ENCODE measurements around the gene ZBTB20.

The ZBTB20 gene

GRCh38 chr3:114496466-114496865 is 650.6 kb downstream of the ZBTB20 start:
- no peak overlapping the region for H3K4me3 ChIP-seq (ENCODE audit: low read length)
- no peak for TF ChIP-seq ZNF274 (IDR thresholded peaks at IDR 0.05; ENCODE audit: low read depth, low read length)

DNA sequence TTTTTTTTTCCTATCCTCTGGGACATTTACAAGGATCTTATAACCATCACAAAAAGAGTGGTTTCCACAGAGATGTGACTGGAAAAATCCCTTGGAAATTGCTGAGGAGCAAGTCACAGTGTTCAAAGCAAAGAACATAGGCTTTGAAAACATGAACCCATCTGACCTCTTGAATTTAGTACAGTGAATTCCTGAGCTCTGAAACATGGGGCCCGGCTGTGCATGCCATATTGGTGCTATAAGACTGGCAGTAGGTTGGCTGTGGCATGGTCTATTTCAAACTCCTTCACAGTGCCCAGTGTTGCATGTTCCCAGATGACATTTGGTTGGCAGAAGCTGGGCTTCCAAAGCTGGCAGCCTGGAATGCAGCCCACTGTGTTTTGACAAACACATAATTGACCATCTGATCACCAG is 651.1 kb downstream of the ZBTB20 start:
- no peak overlapping the region for H3K4me3 ChIP-seq (ENCODE audit: low read length)
- TF ChIP-seq ZNF274 (IDR thresholded peaks at IDR 0.05; ENCODE audit: low read depth, low read length) = no peak

GRCh38 chr3:114494498-114494897 is 652.6 kb downstream of the ZBTB20 start:
- TF ChIP-seq ZNF274 (IDR thresholded peaks at IDR 0.05; ENCODE audit: low read depth, low read length) = no peak
- no peak overlapping the region for H3K4me3 ChIP-seq (ENCODE audit: low read length)

DNA sequence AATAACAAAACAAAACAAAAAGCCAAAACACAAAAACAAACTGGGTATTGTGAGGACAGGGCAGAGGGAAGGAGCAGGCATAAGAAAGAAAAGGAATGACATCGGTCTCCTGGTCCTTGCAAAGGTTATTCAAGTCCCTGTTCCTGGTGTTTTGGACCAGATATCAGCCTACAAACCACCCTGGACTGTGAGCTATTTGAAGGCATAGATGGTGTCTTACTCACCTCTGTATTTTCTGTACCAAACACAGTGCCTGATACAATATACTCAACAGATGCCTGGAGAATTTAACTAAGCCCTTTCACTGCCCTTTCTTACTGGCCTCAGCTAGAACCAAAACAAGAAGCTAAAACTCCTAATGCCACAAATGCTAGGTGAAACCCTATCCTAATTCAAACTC is 656.3 kb downstream of the ZBTB20 start:
- TF ChIP-seq ZNF274 (IDR thresholded peaks at IDR 0.05; ENCODE audit: low read depth, low read length) = no peak
- no peak overlapping the region for H3K4me3 ChIP-seq (ENCODE audit: low read length)

GRCh38 chr3:114487502-114487901 is 659.6 kb downstream of the ZBTB20 start:
- no peak for TF ChIP-seq ZNF274 (IDR thresholded peaks at IDR 0.05; ENCODE audit: low read depth, low read length)
- H3K4me3 ChIP-seq (ENCODE audit: low read length) = no peak overlapping the region

DNA sequence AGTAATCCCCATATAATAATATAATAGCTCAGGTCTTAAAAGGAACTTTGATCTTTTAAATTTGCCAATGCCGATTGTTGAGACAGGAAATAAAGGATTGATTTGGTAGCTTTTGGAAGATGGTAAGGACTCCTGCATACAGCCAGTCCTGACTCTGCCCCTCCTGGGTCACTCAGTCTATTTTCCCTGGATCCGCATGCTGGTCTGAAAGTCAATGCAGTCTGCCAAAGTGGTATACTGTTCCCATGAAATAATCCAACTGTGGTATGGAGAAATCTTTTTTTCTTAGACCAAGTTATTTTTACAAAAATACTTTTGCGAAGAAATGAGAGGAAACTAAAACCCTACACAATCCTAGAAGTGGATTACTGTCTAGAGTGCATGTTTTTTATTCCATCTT is 662.2 kb downstream of the ZBTB20 start:
- no peak overlapping the region for H3K4me3 ChIP-seq (ENCODE audit: low read length)
- no peak for TF ChIP-seq ZNF274 (IDR thresholded peaks at IDR 0.05; ENCODE audit: low read depth, low read length)

- no peak overlapping the region for H3K4me3 ChIP-seq (ENCODE audit: low read length)
- TF ChIP-seq ZNF274 (IDR thresholded peaks at IDR 0.05; ENCODE audit: low read depth, low read length) = no peak
Observed at GRCh38 chr3:114481113-114481512, 666.0 kb downstream of the ZBTB20 start.

GRCh38 chr3:114480442-114480841 is 666.6 kb downstream of the ZBTB20 start:
- H3K4me3 ChIP-seq (ENCODE audit: low read length) = no peak overlapping the region
- TF ChIP-seq ZNF274 (IDR thresholded peaks at IDR 0.05; ENCODE audit: low read depth, low read length) = no peak

- no peak for TF ChIP-seq ZNF274 (IDR thresholded peaks at IDR 0.05; ENCODE audit: low read depth, low read length)
- H3K4me3 ChIP-seq (ENCODE audit: low read length) = no peak overlapping the region
Observed at GRCh38 chr3:114478801-114479200, 668.3 kb downstream of the ZBTB20 start.

GRCh38 chr3:114476511-114476910 is 670.6 kb downstream of the ZBTB20 start:
- no peak overlapping the region for H3K4me3 ChIP-seq (ENCODE audit: low read length)
- TF ChIP-seq ZNF274 (IDR thresholded peaks at IDR 0.05; ENCODE audit: low read depth, low read length) = no peak

DNA sequence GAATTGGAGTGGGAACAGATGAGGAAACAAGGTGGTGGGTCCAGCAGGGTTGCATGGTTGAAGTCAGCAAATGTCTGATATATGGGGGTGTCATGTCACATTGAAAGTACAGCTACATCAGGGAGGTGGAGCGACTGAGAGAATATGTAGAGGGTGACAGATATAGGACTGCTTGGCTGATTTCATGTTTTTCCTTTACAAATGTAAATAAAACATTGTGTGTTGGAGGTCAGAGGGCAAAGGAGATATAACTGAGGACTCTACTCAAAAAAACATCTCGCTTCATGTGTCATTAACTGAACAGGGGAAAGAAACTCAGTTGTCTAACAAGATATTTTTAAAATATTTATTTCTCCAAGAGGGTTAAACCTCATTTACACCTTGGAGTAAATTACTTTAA is 675.6 kb downstream of the ZBTB20 start:
- no peak for TF ChIP-seq ZNF274 (IDR thresholded peaks at IDR 0.05; ENCODE audit: low read depth, low read length)

GRCh38 chr3:114469070-114469469 is 678.0 kb downstream of the ZBTB20 start:
- no peak overlapping the region for H3K4me3 ChIP-seq (ENCODE audit: low read length)
- no peak for TF ChIP-seq ZNF274 (IDR thresholded peaks at IDR 0.05; ENCODE audit: low read depth, low read length)

More for the DNA sequence above, 675.6 kb downstream of the ZBTB20 start:
- H3K4me3 ChIP-seq (ENCODE audit: low read length) = no peak overlapping the region

GRCh38 chr3:114466816-114467215 is 680.3 kb downstream of the ZBTB20 start:
- TF ChIP-seq ZNF274 (IDR thresholded peaks at IDR 0.05; ENCODE audit: low read depth, low read length) = no peak
- H3K4me3 ChIP-seq (ENCODE audit: low read length) = no peak overlapping the region

- TF ChIP-seq ZNF274 (IDR thresholded peaks at IDR 0.05; ENCODE audit: low read depth, low read length) = no peak
- no peak overlapping the region for H3K4me3 ChIP-seq (ENCODE audit: low read length)
Observed at GRCh38 chr3:114466251-114466650, 680.8 kb downstream of the ZBTB20 start.

- TF ChIP-seq ZNF274 (IDR thresholded peaks at IDR 0.05; ENCODE audit: low read depth, low read length) = no peak
- no peak overlapping the region for H3K4me3 ChIP-seq (ENCODE audit: low read length)
Observed at GRCh38 chr3:114464548-114464947, 682.5 kb downstream of the ZBTB20 start.

GRCh38 chr3:114462750-114463149 is 684.3 kb downstream of the ZBTB20 start:
- no peak overlapping the region for H3K4me3 ChIP-seq (ENCODE audit: low read length)
- TF ChIP-seq ZNF274 (IDR thresholded peaks at IDR 0.05; ENCODE audit: low read depth, low read length) = no peak

Data from GM08714 (cell line).